Fibroblast of lung (primary cell): ENCODE data around the gene PROK1.

Experiments
- EZH2 ChIP-seq: IDR thresholded peaks from 2 replicates; pipeline ENCODE4 v1.5.1; 2012; ENCODE audit warnings: low read length, control low read depth, mild to moderate bottlenecking; ENCODE audit errors: missing control alignments
- TF ChIP-seq, protein P1 (sequence below), 2 donors: IDR thresholded peaks in 1 of 2; conservative IDR thresholded peaks in 1 of 2; 1 replicate in 1 of 2; 2 replicates in 1 of 2; pipeline ENCODE4 v1.5.1; 2011 to 2012; ENCODE audit warnings: low read length in 2 of 2, control low read depth in 1 of 2, inconsistent platforms in 1 of 2, low read depth in 1 of 2, mild to moderate bottlenecking in 1 of 2

DNA sequence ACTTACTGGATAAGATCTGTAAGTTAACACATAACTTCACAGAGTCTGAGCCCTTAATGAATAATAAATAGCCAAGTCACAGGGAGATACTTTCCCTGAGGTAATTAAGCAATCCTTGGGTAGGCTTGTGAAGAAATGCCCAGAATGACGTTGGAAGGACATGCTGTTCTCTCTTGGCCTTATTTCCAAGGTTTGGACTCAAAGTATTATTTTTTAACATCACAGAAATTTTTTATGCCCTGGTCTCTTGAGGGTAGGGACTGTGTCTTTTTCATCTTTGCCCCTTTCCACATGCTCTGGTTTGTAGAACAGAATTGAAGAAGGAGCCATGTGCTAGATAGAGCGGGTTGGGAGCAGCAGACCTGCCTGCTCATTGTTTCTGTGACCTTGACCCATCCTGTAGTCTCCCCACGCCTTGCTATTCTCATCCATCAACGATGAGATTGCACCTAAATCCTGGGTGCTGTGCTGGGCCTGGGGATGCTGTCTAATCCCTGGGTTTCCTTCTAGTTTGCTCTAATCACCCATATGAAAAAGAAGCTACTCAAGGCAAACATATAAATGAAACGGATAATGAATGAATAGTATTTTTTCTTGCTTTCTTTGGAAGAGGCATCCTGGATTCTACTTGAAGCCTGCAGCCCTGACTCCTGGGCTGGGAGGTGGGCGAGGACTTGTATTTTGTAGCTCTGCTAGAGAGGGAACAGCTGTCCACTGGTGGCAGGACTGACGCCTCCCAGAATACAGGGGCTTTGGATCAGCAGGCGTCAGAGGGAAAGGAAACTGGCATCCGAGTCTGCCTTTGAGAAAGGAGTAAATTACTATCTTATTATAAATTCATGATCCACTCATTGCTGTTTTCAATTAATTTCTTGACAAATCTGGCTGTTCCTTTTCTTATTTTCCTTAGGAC, 26.0 kb upstream of the PROK1 start:
- TF ChIP-seq, protein P1, sequence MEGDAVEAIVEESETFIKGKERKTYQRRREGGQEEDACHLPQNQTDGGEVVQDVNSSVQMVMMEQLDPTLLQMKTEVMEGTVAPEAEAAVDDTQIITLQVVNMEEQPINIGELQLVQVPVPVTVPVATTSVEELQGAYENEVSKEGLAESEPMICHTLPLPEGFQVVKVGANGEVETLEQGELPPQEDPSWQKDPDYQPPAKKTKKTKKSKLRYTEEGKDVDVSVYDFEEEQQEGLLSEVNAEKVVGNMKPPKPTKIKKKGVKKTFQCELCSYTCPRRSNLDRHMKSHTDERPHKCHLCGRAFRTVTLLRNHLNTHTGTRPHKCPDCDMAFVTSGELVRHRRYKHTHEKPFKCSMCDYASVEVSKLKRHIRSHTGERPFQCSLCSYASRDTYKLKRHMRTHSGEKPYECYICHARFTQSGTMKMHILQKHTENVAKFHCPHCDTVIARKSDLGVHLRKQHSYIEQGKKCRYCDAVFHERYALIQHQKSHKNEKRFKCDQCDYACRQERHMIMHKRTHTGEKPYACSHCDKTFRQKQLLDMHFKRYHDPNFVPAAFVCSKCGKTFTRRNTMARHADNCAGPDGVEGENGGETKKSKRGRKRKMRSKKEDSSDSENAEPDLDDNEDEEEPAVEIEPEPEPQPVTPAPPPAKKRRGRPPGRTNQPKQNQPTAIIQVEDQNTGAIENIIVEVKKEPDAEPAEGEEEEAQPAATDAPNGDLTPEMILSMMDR (conservative IDR thresholded peaks at IDR 0.05 in 1 of 2, IDR thresholded peaks at IDR 0.05 in 1 of 2; ENCODE audit: low read depth in 1 of 2, low read length in 2 of 2), result no peak
- TF ChIP-seq EZH2, result no peak
